Suprapubic skin (tissue), 4 donors: ENCODE results near the gene CCDC106.

ENCODE experiments used
- CTCF ChIP-seq, 2 donors: fragments of 200-600 bp in 1 of 2; fragments of 450-650 bp in 1 of 2; sonication (generic) in 1 of 2; IDR thresholded peaks; one replicate each; pipeline ENCODE4 v1.5.1; 2016 to 2019; ENCODE audit warnings: antibody characterized with exemption in 2 of 2, mild to moderate bottlenecking in 1 of 2, moderate library complexity in 1 of 2
- POLR2A ChIP-seq, 2 donors: fragments of 450-650 bp; IDR thresholded peaks; one replicate each; pipeline ENCODE4 v1.6.1; 2017; ENCODE audit warnings: antibody characterized with exemption in 2 of 2, mild to moderate bottlenecking in 2 of 2, moderate library complexity in 2 of 2
- POLR2AphosphoS5 ChIP-seq, 3 donors: sonication (generic); formaldehyde crosslinking; IDR thresholded peaks; one replicate each; pipeline ENCODE4 v1.6.1; 2017; ENCODE audit warnings: antibody characterized with exemption in 3 of 3

DNA sequence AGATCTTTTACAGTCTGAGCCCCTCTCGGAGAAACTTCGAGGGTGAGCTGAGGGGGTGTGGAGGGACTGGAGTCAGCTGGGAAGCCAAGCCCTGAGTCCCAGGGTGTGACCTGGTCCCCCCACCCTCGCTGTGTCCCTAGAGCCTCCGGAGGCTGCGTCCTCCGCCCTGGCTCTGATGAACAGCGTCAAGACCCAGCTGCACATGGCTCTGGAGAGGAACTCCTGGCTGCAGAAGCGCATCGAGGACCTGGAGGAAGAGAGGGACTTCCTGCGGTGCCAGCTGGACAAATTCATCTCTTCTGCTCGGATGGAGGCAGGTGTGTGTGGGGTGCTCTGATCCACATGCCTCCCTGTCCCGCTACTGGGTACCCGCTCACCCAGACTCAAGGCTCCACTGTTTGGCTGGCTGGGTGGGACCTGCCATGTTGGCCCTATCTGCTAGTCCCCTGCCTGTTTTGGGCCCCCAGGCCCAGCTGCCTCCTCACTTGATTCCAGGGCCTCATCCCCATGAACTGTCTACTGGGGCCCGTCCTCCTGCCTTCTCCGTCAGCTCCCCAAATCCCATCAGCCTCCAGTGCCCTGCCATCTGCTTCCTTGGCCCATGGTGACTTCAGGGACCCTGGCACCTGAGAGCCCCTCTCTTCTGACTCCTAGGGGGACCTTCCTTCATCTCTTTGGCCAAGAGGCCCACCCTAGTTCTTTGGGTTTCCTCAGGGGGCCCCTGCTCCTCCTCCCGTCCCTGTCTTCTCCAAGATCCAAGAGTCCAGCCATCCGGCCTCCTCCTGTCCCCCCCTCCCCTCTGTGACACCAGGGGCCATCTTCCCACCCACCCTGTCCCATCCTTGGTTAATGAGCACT lies 1.5 kb downstream of the CCDC106 start:
- TF ChIP-seq POLR2A (IDR thresholded peaks at IDR 0.05) (no peak), POLR2AphosphoS5 (IDR thresholded peaks at IDR 0.05) (no peak), CTCF (IDR thresholded peaks at IDR 0.05) (no peak)
